ENCODE data around the gene FOXJ3.

- TF ChIP-seq CTCF (IDR thresholded peaks at IDR 0.05) = no peak
- TF ChIP-seq POLR2A (IDR thresholded peaks at IDR 0.05) = no peak
These were observed 189.7 kb downstream of the FOXJ3 start for GRCh38 chr1:42145389-42145716.
